K562 (cell line): ENCODE results near the gene PRDX2. TPM values are rescaled to one million over a fixed set of nuclear protein-coding genes. Genes with fewer than 3 reads are reported as not detected.
A peak's percentile ranks its signal among the peaks of the same experiment; 100 is the strongest.

Source experiments
- ETS2 ChIP-seq: IDR thresholded peaks from 2 replicates; pipeline ENCODE4 v1.6.1; 2016; ENCODE audit warnings: borderline replicate concordance, missing genetic modification characterization, mild to moderate bottlenecking, moderate library complexity, missing compliant biosample characterization; ENCODE audit not compliant: poor library complexity, severe bottlenecking
- GTF3C2 ChIP-seq: IDR thresholded peaks from 3 replicates; pipeline ENCODE4 v1.6.1; 2011; ENCODE audit warnings: borderline replicate concordance, mild to moderate bottlenecking, moderate library complexity; ENCODE audit not compliant: insufficient read length; ENCODE audit errors: extremely low read depth
- HDAC3 ChIP-seq: fragments of 450-650 bp; IDR thresholded peaks from 2 replicates; pipeline ENCODE4 v1.6.1; 2018; ENCODE audit warnings: borderline replicate concordance, mild to moderate bottlenecking, moderate library complexity; ENCODE audit not compliant: partially characterized antibody
- JUND ChIP-seq, 2 experiments: IDR thresholded peaks; 2 replicates in 1 of 2; 3 replicates in 1 of 2; pipeline ENCODE4 v1.6.1; 2011; ENCODE audit warnings: borderline replicate concordance in 2 of 2, low read depth in 2 of 2, low read length in 2 of 2, improper control_type of control experiment in 1 of 2, missing biosample characterization in 1 of 2, missing genetic modification characterization in 1 of 2, missing genetic modification reagents in 1 of 2
- KLF1 ChIP-seq: fragments of 450-650 bp; IDR thresholded peaks from 2 replicates; pipeline ENCODE4 v1.6.1; 2016; ENCODE audit warnings: missing genetic modification characterization, missing compliant biosample characterization
- KLF13 ChIP-seq: fragments of 450-650 bp; IDR thresholded peaks from 2 replicates; pipeline ENCODE4 v1.6.1; 2016; ENCODE audit warnings: missing genetic modification characterization, low read depth, mild to moderate bottlenecking, missing compliant biosample characterization, moderate library complexity, borderline replicate concordance
- L3MBTL2 ChIP-seq: fragments of 450-650 bp; IDR thresholded peaks from 2 replicates; pipeline ENCODE4 v1.6.1; 2016; ENCODE audit warnings: mild to moderate bottlenecking, moderate library complexity
- MXI1 ChIP-seq: IDR thresholded peaks from 2 replicates; pipeline ENCODE4 v1.6.1; 2011; ENCODE audit warnings: low read depth, mild to moderate bottlenecking, improper control_type of control experiment, low read length
- NONO ChIP-seq, 2 experiments: fragments of 200-400 bp in 1 of 2; fragments of 450-650 bp in 1 of 2; formaldehyde crosslinking in 1 of 2; IDR thresholded peaks; 2 replicates each; pipeline ENCODE4 v1.6.1; 2017; ENCODE audit warnings: low read depth in 2 of 2, mild to moderate bottlenecking in 2 of 2, moderate library complexity in 2 of 2, low read length in 1 of 2
- POLR3G ChIP-seq: IDR thresholded peaks from 2 replicates; pipeline ENCODE4 v1.6.1; 2011; ENCODE audit not compliant: insufficient read length, insufficient replicate concordance; ENCODE audit errors: extremely low read depth
- RAD21 ChIP-seq, 2 experiments: fragments of 250-450 bp in 1 of 2; fragments of 450-650 bp in 1 of 2; sonication (Bioruptor Pico) in 1 of 2; formaldehyde crosslinking in 1 of 2; IDR thresholded peaks in 1 of 2; conservative IDR thresholded peaks in 1 of 2; 2 replicates each; pipeline versions ENCODE4 v1.4.0 to v1.8.0; 2020 to 2022; ENCODE audit warnings: mild to moderate bottlenecking in 2 of 2, moderate library complexity in 1 of 2
- RBBP5 ChIP-seq: fragments of 200-600 bp; sonication (generic); IDR thresholded peaks from 2 replicates; pipeline ENCODE4 v1.6.1; 2012; ENCODE audit warnings: borderline replicate concordance, mild to moderate bottlenecking, low read length, control low read depth, inconsistent platforms; ENCODE audit not compliant: insufficient read depth, poor library complexity, severe bottlenecking
- RHOXF2B ChIP-seq: fragments of 250-450 bp; sonication (Bioruptor Pico); conservative IDR thresholded peaks from 2 replicates; pipeline ENCODE4 v1.5.1; 2021
- XRCC5 ChIP-seq: fragments of 200-400 bp; formaldehyde crosslinking; IDR thresholded peaks from 2 replicates; pipeline ENCODE4 v1.6.1; 2017; ENCODE audit warnings: low read depth, mild to moderate bottlenecking, low read length
- ZBTB34 ChIP-seq: fragments of 250-450 bp; sonication (Bioruptor Pico); IDR thresholded peaks from 2 replicates; pipeline ENCODE4 v1.8.0; 2021; ENCODE audit warnings: mild to moderate bottlenecking, moderate library complexity
- polyA plus RNA-seq, 8 experiments: library from polyadenylated mRNA; depleted of rRNA in 4 of 8; stranded (reverse) in 5 of 8; unstranded in 3 of 8; fragments of >200 nt; fragmentation: Nextera tagmentation in 2 of 8; fragmentation: Illumina TruSeq in 1 of 8; extraction: Ambion mirVana in 2 of 8; extraction: Trizol in 1 of 8; gene quantifications; 2 replicates each; pipeline versions ENCODE4 v1.2.1 to v1.2.3, GENCODE V29; 2011 to 2014; ENCODE audit warnings: inconsistent platforms in 1 of 8, missing spikeins in 1 of 8
- total RNA-seq, 7 experiments: library from RNA; depleted of rRNA in 6 of 7; stranded (reverse); fragments of >200 nt in 6 of 7; fragmentation: Illumina TruSeq in 2 of 7; extraction: Trizol in 2 of 7; gene quantifications; 2 replicates each; pipeline versions ENCODE4 v1.2.1 to v1.2.3, GENCODE V29; 2011 to 2021; ENCODE audit warnings: low replicate concordance in 1 of 7
- TF ChIP-seq, protein P1 (sequence below): fragments of 150-350 bp; IDR thresholded peaks from 2 replicates; pipeline ENCODE4 v1.6.1; 2014; ENCODE audit warnings: low read depth, mild to moderate bottlenecking, low read length, borderline replicate concordance

PRDX2 gene
- total and polyA plus RNA-seq, 9 of the 15 experiments (the other 6 are each of a cell fraction or from before 2014, with no cell fraction given): 206 to 1,183 (median 415) TPM

DNA sequence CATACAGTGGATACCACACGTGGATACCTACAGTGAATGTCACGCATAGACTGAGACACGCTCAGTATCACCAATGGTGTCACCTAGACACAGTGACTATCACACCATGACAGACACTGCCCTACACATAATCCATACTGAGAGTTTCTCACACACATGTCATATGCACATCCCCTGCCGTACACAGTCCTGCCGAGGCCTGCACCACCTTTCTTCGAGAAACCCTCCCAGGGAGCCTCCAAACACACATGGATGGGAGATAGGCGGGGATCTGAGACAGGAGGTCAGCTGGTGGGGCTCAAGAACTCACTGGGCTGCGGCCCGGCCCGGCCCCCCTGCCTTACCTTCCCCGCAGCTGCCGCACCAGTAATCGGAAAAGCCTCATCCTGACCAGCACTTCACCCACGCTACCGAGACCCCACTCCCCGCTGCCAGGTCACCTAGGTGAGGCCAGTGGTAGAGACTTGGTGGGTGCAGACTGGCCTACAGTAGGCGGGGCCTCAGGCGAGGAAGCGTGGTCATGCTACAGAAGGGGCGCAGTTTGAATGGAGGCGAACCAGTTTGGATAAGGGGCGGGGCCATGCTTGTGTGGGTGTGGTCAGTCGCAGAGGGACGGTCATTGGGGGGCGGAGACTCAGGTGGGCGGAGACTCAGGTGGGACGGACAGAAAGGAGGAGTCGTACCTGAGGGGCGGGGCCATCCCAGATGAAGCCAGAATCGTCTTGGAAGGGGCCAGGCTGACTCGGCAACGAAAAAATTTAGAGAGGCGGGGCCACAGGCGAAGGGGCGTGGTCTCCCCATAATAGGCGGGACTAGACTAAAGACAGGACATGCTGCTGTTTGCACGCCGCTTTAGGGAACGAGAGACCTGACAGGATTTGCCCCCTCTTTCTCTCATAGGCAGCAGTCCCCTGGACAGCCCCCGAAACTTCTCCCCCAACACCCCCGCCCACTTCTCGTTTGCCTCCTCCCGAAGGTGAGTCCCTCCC lies 38.8 kb upstream of the PRDX2 start (continued):
- TF ChIP-seq POLR3G (no peak), MXI1 (0 out of 2 replicates have a peak, but pooled peaks have one; percentile 16), RHOXF2B (CRISPR knock-in tag) (no peak), RBBP5 (no peak), RAD21 (CRISPR knock-in tag; conservative IDR thresholded peaks at IDR 0.05 in 1 of 2, IDR thresholded peaks at IDR 0.05 in 1 of 2) (no peak), HDAC3 (no peak), JUND (IDR thresholded peaks at IDR 0.05; ENCODE audit: borderline replicate concordance, low read depth, low read length) (0 out of 2 replicates have a peak, but pooled peaks have one; percentile 36), JUND (tag; IDR thresholded peaks at IDR 0.05; ENCODE audit: borderline replicate concordance, low read depth, low read length) (no peak), NONO (IDR thresholded peaks at IDR 0.05; ENCODE audit: low read depth in 2 of 2, low read length in 1 of 2) (no peak), ETS2 (tag) (no peak), KLF13 (tag) (0 out of 2 replicates have a peak, but pooled peaks have one; percentile 27), XRCC5 (0 out of 2 replicates have a peak, but pooled peaks have one; percentile 34), GTF3C2 (no peak), L3MBTL2 (no peak), ZBTB34 (no peak), KLF1 (tag) (peak; percentile 86; the same call in 1 of the 2 replicates)
- TF ChIP-seq, protein P1, sequence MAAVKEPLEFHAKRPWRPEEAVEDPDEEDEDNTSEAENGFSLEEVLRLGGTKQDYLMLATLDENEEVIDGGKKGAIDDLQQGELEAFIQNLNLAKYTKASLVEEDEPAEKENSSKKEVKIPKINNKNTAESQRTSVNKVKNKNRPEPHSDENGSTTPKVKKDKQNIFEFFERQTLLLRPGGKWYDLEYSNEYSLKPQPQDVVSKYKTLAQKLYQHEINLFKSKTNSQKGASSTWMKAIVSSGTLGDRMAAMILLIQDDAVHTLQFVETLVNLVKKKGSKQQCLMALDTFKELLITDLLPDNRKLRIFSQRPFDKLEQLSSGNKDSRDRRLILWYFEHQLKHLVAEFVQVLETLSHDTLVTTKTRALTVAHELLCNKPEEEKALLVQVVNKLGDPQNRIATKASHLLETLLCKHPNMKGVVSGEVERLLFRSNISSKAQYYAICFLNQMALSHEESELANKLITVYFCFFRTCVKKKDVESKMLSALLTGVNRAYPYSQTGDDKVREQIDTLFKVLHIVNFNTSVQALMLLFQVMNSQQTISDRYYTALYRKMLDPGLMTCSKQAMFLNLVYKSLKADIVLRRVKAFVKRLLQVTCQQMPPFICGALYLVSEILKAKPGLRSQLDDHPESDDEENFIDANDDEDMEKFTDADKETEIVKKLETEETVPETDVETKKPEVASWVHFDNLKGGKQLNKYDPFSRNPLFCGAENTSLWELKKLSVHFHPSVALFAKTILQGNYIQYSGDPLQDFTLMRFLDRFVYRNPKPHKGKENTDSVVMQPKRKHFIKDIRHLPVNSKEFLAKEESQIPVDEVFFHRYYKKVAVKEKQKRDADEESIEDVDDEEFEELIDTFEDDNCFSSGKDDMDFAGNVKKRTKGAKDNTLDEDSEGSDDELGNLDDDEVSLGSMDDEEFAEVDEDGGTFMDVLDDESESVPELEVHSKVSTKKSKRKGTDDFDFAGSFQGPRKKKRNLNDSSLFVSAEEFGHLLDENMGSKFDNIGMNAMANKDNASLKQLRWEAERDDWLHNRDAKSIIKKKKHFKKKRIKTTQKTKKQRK: no peak
